RWPE1 (cell line): ENCODE data around the gene AMMECR1L.

Experiments used
- CTCF ChIA-PET: fragments of 350-600 bp; sonication (Branson Sonifier 250); formaldehyde crosslinking; extraction: SDS; loops from one replicate; lab custom pipeline; 2021; lab: Yijun Ruan, JAX
- POLR2A ChIA-PET: fragments of 400-600 bp; formaldehyde crosslinking; extraction: SDS; loops from one replicate; lab custom pipeline; 2020; ENCODE audit warnings: antibody characterized with exemption; ENCODE audit not compliant: low non-redundant PET; lab: Yijun Ruan, JAX
- DNase-seq: peaks from one replicate; pipeline ENCODE4 v3.0.0; 2012; ENCODE audit warnings: low spot score
- H3K27ac ChIP-seq: fragments of 450-650 bp; 2 replicates; pipeline ENCODE4 v1.5.1; 2017
- TF ChIP-seq, protein P1 (sequence below): fragments of 450-650 bp; conservative IDR thresholded peaks from 2 replicates; pipeline ENCODE4 v1.5.1; 2017; ENCODE audit warnings: low read depth, mild to moderate bottlenecking

AMMECR1L gene

DNA sequence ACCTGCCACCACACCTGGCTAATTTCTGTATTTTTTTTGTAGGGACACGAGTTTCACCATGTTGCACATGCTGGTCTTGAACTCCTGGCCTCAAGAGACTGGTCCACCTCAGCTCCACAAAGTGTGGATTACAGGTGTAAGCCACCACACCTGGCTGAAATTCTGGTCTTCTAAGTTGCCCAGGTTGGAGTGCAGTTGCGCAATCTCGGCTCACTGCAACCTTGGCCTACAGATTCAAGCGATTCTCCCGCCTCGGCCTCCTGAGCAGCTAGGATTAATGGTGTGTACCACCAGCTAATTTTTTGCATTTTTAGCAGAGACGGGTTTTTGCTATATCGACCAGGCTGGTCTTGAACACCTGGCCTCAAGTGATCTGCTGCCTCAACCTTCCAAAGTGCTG is 33.4 kb downstream of the AMMECR1L start:
- POLR2A ChIA-PET: no interaction called here
- no peak for DNase-seq
- TF ChIP-seq, protein P1, sequence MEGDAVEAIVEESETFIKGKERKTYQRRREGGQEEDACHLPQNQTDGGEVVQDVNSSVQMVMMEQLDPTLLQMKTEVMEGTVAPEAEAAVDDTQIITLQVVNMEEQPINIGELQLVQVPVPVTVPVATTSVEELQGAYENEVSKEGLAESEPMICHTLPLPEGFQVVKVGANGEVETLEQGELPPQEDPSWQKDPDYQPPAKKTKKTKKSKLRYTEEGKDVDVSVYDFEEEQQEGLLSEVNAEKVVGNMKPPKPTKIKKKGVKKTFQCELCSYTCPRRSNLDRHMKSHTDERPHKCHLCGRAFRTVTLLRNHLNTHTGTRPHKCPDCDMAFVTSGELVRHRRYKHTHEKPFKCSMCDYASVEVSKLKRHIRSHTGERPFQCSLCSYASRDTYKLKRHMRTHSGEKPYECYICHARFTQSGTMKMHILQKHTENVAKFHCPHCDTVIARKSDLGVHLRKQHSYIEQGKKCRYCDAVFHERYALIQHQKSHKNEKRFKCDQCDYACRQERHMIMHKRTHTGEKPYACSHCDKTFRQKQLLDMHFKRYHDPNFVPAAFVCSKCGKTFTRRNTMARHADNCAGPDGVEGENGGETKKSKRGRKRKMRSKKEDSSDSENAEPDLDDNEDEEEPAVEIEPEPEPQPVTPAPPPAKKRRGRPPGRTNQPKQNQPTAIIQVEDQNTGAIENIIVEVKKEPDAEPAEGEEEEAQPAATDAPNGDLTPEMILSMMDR: no peak
- CTCF ChIA-PET: no interaction called here
- H3K27ac ChIP-seq: no peak overlapping the region

DNA sequence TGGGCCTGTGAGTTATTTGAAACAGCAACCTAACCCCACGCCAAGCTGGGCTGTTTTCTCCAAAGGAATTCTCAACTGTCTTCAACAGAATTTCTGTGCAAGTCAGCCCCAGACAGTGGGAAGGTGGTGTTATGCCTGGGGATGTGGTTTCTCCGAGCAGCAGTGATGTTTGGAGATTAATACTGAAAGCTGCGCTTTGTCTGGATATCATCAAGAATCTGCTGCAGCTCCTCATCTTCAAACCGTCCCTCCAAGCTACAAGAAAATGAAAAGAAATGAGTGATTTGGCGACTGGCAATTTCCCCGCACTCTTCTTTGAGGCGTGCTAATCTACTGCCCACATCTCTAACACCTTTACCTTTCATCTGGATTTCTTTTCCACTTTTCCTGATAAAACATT is 37.8 kb downstream of the AMMECR1L start:
- no peak overlapping the region for H3K27ac ChIP-seq
- DNase-seq: no peak
- POLR2A ChIA-PET: no interaction called here
- TF ChIP-seq, protein P1: no peak
- CTCF ChIA-PET: no interaction called here

DNA sequence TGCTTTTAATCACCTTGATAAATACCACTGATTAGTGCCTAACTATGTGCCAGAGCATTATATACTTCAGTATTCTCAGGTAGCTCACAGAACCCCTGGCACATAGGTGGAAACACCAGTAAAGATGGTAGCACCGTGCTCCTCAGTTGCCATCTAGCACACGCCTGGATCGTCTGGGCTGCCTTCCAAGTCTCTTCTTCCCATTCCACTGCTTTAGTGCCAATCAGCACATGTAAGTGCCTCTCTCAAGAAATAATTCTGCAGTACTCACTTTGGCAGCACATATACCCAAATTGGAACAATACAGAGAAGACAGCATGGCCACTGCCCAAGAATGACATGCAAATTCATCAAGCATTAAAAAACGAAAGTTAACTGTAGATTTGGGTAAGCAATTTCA is 40.8 kb downstream of the AMMECR1L start:
- CTCF ChIA-PET: no interaction called here
- POLR2A ChIA-PET: no interaction called here
- H3K27ac ChIP-seq: no peak overlapping the region
- TF ChIP-seq, protein P1: no peak
- DNase-seq: no peak

DNA sequence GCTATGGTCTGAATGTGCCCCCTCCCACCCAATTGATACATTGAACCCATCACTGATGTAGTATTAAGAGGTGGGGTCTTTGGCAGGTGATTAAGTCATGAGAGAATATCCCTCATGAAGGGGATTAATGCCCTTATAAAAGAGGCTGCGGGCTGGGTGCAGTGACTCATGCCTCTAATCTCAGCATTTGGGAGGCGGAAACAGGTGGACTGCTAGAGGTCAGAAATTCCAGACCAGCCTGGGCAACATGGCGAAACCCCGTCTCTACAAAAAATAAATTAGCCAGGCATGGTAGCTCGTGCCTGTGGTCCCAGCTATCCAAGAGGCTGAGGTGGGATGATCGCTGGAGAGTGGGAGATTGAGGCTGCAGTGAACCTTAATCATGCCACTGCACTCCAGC is 42.1 kb downstream of the AMMECR1L start:
- CTCF ChIA-PET: no interaction called here
- POLR2A ChIA-PET: no interaction called here
- no peak for DNase-seq
- no peak overlapping the region for H3K27ac ChIP-seq
- TF ChIP-seq, protein P1: no peak

DNA sequence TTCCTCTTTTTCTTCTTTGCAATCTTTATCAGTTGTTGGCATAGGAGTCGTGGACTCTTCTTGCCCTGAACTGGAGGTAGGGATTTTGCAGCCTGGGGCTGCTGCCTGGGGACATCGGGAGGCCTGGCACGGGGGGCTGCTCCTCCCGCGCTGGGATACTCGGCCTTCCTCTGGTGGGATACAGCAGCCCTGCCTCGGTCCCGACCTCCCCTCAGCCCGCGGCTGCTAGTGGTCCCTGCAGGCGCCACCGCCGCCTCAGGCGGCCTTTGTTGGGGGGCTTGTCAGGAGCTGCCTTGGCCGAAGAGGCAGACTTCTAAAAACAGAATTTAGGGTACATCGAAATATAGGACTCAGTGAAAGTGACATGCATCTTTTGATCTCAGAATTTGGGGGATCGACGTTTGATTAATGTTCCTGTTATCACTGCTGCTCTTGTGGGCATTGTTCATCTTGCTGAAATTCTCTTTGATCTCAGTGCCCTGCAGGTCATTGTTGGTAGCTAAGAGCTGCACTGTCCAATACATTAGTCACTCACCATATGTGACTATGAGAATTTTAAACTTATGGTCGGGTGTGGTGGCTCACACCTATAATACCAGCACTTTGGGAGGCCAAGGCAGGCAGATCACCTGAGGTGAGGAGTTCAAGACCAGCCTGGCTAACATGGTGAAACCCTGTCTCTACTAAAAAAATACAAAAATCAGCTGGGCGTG is 44.1 kb downstream of the AMMECR1L start:
- DNase-seq: no peak
- TF ChIP-seq, protein P1: no peak
- ChIA-PET POLR2A (no interaction called here), CTCF (no interaction called here)
- no peak overlapping the region for H3K27ac ChIP-seq

DNA sequence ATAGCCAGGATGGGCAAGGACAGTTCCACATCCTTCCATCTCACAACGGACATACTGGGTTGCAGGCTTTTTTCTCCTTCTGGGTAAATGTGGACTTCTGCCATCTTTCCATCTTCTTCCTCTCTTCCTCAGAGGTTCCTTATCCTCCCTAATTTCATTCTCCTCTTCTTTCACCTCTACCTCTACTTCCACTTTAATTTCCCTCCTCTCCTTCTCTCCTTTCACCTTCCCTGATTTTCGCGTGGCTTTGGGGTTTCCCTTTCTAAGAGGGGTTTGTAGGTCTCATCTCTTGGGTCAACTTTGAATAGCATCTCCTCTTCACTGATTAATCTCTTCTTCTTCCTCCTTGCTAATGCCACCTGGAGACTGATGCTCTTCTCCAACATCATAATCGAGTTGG is 44.9 kb downstream of the AMMECR1L start:
- POLR2A ChIA-PET: no interaction called here
- TF ChIP-seq, protein P1: no peak
- CTCF ChIA-PET: no interaction called here
- H3K27ac ChIP-seq: no peak overlapping the region
- no peak for DNase-seq
